Activated effector memory CD4-positive, alpha-beta T cell treated with Interleukin-2 at 50 U/mL for 16 hours (primary cell): ENCODE data around the gene TRAK1.
"Not testable (repeated sequence)": the region's sequence is repeated elsewhere in the genome, so short reads cannot be mapped to it uniquely, and the experiment has no call there.

ENCODE experiments used
- DNase-seq: peaks from one replicate; pipeline ENCODE4 v3.0.0-alpha.2; 2020

Gene TRAK1

DNA sequence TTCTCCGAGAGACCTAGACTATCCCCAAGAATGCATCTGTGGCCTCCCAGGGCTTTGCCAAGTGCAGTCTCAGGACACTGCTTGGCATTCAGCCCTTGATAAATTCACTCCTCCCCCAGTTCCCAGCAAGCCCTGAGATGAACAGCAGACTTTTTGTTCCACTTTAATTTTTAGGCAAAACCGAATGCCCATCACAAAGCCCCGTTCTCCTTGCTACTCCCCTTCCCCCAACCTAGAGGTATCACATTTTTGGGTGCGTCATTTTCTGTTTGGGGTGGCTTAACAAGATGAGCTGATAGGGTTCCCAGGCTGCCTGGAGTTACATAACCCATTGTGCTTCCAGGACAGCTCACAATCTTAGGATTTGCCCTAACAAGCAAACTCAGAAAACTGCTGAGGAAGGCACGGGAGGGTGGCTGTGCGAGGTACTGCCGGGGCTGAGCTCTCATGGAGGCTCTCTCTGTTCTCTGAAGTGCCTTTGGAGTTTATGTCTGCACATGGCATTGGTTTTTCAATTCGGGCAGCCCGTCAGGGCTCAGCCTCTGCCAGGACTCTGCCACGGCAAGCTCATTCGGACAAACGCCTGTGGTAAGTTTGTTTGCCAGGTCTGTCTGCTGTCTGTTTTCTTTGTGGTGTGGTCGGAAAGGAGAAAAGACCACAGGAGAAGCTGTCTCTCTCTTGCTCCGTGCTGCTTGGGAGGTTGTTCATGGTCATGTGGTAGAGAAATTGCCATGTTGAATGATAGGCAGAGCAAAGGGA is at the start of gene TRAK1:
TRAK1 (plus strand) TSS at position 385 of the 759 bp plus-strand sequence; CDS start at position 498, 113 bp downstream.
- no peak for DNase-seq

DNA sequence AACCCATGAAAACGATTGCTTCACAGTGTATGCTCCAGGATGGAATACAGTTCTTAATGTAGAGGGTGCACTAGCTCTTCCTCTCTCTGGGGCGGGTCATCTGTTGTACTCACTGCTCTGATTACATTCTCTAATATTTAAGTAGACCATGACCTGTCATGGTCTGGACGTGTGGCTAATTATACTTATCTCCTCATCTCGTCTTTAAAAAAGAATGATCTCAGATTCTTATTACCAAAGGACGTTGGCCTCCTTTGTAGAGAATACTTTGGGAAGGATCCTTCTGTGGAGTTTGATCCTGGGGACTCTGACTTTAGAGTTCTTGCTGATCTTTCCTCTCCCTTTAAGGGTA is 48.4 kb upstream of the TRAK1 start:
- no peak for DNase-seq

- no peak for DNase-seq
Observed at GRCh38 chr3:42043099-42043813, 47.9 kb upstream of the TRAK1 start.

GRCh38 chr3:42045708-42046243 is 45.4 kb upstream of the TRAK1 start:
- DNase-seq, result no peak

DNA sequence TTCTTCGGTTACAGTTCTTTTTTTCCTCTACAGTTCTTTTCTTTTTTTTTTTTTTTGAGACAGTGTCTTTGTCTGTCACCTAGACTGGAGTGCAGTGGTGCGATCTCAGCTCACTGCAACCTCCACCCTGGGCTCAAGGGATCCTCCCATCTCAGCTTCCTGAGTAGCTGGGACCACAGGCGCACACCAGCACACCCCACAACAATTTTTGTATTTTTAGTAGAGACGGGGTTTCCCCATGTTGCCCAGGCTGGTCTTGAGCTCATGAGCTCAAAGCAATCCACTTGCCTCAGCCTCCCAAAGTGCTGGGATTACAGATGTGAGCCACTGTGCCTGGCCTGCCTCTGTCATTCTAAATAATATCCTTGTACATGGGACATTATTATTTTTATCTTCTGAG is 42.6 kb upstream of the TRAK1 start:
- not testable (repeated sequence) for DNase-seq

- no peak for DNase-seq
Observed at GRCh38 chr3:42050126-42050525, 41.0 kb upstream of the TRAK1 start.

DNA sequence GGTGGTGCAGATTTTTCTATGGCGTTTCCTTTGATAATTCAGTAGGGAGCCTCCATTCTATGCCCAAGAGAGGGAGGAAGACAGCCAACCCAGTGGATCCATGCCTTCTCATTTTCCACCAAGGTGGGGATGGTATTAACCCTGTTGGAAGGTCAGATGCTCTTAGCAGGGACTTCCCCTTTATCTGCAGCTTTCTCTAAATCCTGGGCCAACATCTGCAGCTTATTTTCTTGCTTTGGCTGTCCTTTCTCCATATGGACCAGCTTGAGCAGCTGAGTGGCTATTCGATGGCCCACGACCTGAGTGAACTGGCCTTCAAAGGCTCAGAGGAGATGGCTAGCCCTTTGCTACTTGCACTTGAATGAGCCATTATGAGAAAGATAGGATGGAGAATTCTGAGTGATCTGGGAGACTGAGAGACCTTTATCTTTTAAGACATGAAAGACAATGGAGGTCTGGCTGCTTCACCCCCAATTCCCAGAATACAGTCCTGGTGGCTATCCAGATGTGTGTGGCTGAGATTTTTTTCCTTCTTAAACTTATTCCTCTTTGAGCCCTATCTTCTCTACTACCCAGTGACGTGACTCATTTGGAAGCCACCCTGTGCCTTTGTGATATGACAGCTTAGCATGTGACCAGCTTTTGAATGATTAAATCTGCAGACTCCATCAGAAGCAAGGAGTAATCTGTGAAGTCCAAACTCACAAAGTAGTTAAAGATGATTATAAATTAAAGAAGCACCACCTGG is 39.6 kb upstream of the TRAK1 start:
- no peak for DNase-seq

GRCh38 chr3:42052132-42052483 is 39.0 kb upstream of the TRAK1 start:
- DNase-seq, result no peak

DNA sequence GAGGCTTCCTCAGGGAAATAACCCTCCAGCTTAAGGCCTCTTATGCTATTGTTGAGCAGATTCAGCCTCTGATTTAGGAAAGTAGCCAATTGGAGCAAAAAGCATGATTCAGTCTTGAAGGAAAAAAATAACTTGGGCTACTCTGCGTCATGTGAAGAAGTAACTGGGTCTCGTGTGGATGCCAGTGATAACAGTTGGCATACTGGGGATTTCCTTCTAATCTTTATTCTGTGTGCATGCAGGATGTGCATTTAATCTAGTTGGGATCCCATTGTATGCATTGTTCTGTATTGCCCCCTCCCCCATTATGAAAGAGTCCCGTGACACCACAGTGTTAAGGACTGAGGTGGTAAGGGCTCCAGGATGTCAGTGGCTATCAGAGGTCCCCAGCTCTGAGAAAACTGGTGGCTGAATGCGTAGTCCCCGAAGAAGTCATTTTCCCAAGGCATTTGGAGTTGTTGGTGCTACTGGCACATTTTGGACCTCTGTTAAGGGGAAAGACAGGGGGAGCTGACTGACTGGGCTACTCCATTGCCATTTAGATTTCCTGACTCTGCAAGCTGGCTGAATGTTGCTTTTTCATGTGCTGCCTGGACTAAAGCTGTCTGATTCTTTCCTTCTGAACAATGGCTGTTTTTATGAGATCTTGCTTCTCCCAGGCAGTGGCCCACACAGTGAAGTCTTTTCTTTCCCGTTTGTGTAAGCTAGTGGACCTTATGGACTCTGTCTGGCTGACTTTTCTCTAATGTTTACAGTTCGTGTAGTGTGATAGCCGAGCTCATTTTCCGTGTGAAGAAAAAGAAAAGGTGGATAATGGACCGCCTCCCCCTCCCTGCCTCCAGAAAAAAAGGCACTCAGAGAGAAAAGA is 38.4 kb upstream of the TRAK1 start:
- no peak for DNase-seq

DNA sequence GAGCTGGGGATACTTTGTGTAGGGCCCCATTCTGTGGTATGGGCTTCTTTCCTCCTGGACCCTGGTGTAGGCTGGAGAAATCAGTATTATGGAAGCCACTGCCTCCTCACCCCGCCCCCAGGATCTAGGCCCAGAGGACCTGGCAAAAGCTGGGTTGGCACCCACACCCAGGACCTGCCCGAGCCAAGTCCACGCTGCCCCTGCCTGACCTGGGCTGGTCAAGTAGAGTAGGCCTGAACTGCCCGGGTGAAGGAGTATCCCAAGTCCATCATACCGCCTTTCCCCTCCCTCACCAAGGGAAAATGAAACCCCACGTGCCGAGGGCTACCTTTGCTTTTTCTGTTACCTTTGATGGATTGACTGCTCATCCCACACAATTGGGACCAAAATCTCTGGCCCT is 37.7 kb upstream of the TRAK1 start:
- no peak for DNase-seq

DNA sequence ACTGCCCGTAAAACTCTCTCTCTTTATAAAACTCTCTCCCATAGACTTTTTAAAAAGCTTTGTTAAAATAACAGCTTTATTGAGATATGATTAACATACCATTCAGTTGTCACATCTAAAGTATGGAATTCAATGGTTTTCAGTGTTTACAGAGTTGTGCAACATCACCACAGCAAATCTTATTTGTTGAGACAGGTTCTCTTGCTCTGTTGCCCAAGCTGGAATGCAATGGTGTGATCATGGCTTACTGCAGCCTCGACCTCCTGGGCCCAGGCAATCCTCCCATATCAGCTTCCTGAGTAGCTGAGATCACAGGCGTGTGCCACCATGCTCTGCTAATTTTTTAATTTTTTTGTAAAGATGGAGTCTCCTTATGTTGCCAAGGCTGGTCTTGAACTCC is 35.9 kb upstream of the TRAK1 start:
- no peak for DNase-seq

- DNase-seq, result no peak
Observed at GRCh38 chr3:42056840-42057239, 34.3 kb upstream of the TRAK1 start.

- no peak for DNase-seq
Observed at GRCh38 chr3:42057561-42058211, 33.5 kb upstream of the TRAK1 start.

GRCh38 chr3:42061025-42061712 is 30.0 kb upstream of the TRAK1 start:
- no peak for DNase-seq

DNA sequence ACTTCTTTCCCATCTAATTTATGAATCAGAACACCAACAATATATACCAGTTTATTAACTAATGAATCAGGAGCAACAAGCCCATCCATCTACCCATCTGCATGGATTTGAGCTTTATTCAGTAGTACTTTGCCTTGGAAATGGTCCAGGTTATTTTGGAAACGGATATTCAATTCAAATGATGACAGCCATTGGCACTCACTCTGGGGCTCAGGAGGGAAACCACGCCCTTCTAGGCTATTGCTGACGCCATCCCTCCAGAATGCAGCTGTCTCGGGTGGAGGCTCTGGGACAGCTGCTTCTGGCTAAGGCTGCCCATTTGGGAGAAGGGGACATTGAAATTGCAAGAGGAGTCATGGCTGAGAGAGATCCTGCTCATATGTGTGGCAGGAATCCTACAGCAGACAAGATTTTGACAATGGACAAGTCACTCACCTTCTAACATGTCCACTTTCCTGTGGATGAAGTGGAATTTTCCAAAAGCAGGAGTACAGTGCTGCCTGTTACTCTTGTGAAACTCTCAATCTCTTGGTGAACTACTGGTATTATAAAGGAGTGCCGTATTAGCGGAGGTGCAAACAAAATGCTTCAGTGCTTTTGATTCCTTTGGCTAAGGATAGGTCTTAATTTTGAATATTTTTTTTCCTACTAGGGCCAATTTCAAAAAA is 29.3 kb upstream of the TRAK1 start:
- DNase-seq, result no peak

GRCh38 chr3:42062464-42062863 is 28.7 kb upstream of the TRAK1 start:
- DNase-seq, result no peak

DNA sequence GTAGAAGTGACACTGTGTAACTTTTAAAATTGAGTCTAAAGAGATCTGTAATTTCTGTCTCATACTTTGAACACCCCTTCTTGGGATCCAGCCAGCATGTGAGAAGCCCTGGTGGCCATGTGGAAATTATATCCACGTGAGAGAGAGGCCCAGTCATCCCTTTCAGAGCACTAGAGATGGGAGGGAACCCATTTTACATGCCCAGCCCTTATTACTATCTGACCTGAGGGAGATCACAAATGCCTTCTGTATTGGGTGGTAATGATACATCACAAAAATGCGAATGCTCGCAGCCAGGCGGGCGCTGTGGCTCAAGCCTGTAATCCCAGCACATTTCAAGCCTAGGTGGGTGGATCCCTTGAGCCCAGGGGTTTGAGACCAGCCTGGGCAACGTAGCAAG is 27.3 kb upstream of the TRAK1 start:
- DNase-seq, result no peak

GRCh38 chr3:42066516-42067181 is 24.5 kb upstream of the TRAK1 start:
- no peak for DNase-seq

DNA sequence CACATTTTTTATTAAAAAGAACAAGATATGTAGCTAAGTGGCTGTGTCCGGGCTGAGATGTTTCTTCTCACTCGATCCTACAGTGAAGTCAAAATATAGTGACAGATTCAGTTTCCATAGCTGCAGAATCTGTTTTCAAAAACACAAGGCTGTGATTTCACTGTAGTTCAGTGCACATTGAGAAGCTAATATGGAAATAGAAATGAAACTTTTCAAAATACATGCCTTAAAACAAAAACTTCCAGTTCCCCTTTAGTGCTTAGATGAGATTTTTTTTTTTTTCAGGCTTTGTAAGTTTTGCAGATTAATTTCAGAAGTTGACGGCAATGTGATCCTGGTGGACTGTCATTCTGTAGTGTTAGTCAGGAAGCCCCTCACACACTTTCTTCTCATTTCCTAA is 23.8 kb upstream of the TRAK1 start:
- DNase-seq, result no peak
